GM12878 (cell line): ENCODE measurements around the gene POLR1A. TPM values are rescaled to one million over a fixed set of nuclear protein-coding genes. Genes with fewer than 3 reads are reported as not detected.
A peak's percentile ranks its signal among the peaks of the same experiment; 100 is the strongest.

ENCODE experiments used
- ASH2L ChIP-seq: fragments of 300-600, 200-600 bp; sonication (generic); IDR thresholded peaks from 2 replicates; pipeline ENCODE4 v1.6.1; 2017; ENCODE audit warnings: low read depth, mild to moderate bottlenecking, borderline replicate concordance
- ATF7 ChIP-seq: fragments of 450-650 bp; IDR thresholded peaks from 2 replicates; pipeline ENCODE4 v1.6.1; 2016; ENCODE audit warnings: low read depth, mild to moderate bottlenecking
- CBFB ChIP-seq: IDR thresholded peaks from 2 replicates; pipeline ENCODE4 v1.6.1; 2016; ENCODE audit warnings: antibody characterized with exemption, low read depth
- CBX5 ChIP-seq: sonication (generic); IDR thresholded peaks from 2 replicates; pipeline ENCODE4 v1.6.1; 2016; ENCODE audit warnings: low read depth, moderate library complexity, mild to moderate bottlenecking, inconsistent platforms
- EP300 ChIP-seq, 2 experiments: fragments of 150-350 bp in 1 of 2; IDR thresholded peaks; 2 replicates each; pipeline ENCODE4 v1.6.1; 2011 to 2012; ENCODE audit warnings: low read depth in 2 of 2, low read length in 2 of 2, borderline replicate concordance in 1 of 2, improper control_type of control experiment in 1 of 2, inconsistent platforms in 1 of 2; ENCODE audit not compliant: control insufficient read depth in 1 of 2
- IKZF2 ChIP-seq, 2 experiments: fragments of 450-650 bp; IDR thresholded peaks; 2 replicates each; pipeline ENCODE4 v1.6.1; 2017; ENCODE audit warnings: mild to moderate bottlenecking in 2 of 2, moderate library complexity in 2 of 2
- JUND ChIP-seq: IDR thresholded peaks from 2 replicates; pipeline ENCODE4 v1.6.1; 2012; ENCODE audit warnings: low read depth, mild to moderate bottlenecking, low read length, improper control_type of control experiment, moderate library complexity
- NR2F1 ChIP-seq: fragments of 450-650 bp; conservative IDR thresholded peaks from 2 replicates; pipeline ENCODE4 v1.6.1; 2017; ENCODE audit warnings: mild to moderate bottlenecking
- PAX8 ChIP-seq: fragments of 450-650 bp; IDR thresholded peaks from 2 replicates; pipeline ENCODE4 v1.6.1; 2017; ENCODE audit warnings: mild to moderate bottlenecking, moderate library complexity
- POLR2A ChIP-seq: IDR thresholded peaks from 2 replicates; pipeline ENCODE4 v1.6.1; 2011; ENCODE audit warnings: low read depth, mild to moderate bottlenecking, low read length
- POLR2AphosphoS5 ChIP-seq: IDR thresholded peaks from 2 replicates; pipeline ENCODE4 v1.6.1; 2011; ENCODE audit warnings: mild to moderate bottlenecking, low read length, inconsistent platforms
- RCOR1 ChIP-seq: conservative IDR thresholded peaks from 2 replicates; pipeline ENCODE4 v1.6.1; 2012; ENCODE audit warnings: low read depth, low read length, improper control_type of control experiment
- SIX5 ChIP-seq: IDR thresholded peaks from 2 replicates; pipeline ENCODE4 v1.6.1; 2011; ENCODE audit warnings: mild to moderate bottlenecking, low read depth, low read length, moderate library complexity; ENCODE audit not compliant: severe bottlenecking
- SPI1 ChIP-seq: IDR thresholded peaks from 2 replicates; pipeline ENCODE4 v1.6.1; 2011; ENCODE audit warnings: low read depth, mild to moderate bottlenecking, low read length, moderate library complexity, borderline replicate concordance; ENCODE audit not compliant: insufficient read depth
- SUPT20H ChIP-seq: IDR thresholded peaks from 2 replicates; pipeline ENCODE4 v1.6.1; 2011; ENCODE audit warnings: low read depth, mild to moderate bottlenecking, low read length, moderate library complexity, borderline replicate concordance; ENCODE audit not compliant: control insufficient read depth
- TAF1 ChIP-seq: IDR thresholded peaks from 2 replicates; pipeline ENCODE4 v1.6.1; 2011; ENCODE audit warnings: mild to moderate bottlenecking, low read depth, low read length, borderline replicate concordance
- TARDBP ChIP-seq: IDR thresholded peaks from 2 replicates; pipeline ENCODE4 v1.6.1; 2016; ENCODE audit warnings: borderline replicate concordance
- TCF7 ChIP-seq: IDR thresholded peaks from 2 replicates; pipeline ENCODE4 v1.6.1; 2014; ENCODE audit warnings: antibody characterized with exemption, borderline replicate concordance
- WRNIP1 ChIP-seq: IDR thresholded peaks from 2 replicates; pipeline ENCODE4 v1.6.1; 2011; ENCODE audit warnings: low read depth, low read length, improper control_type of control experiment, borderline replicate concordance
- YY1 ChIP-seq: IDR thresholded peaks from 2 replicates; pipeline ENCODE4 v1.6.1; 2011; ENCODE audit warnings: low read depth, mild to moderate bottlenecking, low read length
- ZNF217 ChIP-seq: fragments of 450-650 bp; IDR thresholded peaks from 2 replicates; pipeline ENCODE4 v1.6.1; 2017; ENCODE audit warnings: antibody characterized with exemption, mild to moderate bottlenecking
- polyA plus RNA-seq, 11 experiments: library from polyadenylated mRNA; depleted of rRNA in 4 of 11; unstranded in 6 of 11; stranded (reverse) in 5 of 11; fragments of >200 nt; fragmentation: Nextera tagmentation in 4 of 11; fragmentation: Illumina TruSeq in 1 of 11; extraction: Ambion mirVana in 4 of 11; extraction: Trizol in 1 of 11; gene quantifications; 1 replicate in 1 of 11; 2 replicates in 10 of 11; pipeline versions ENCODE4 v1.2.1 to v1.2.3, GENCODE V29; 2011 to 2016; ENCODE audit warnings: inconsistent platforms in 2 of 11, missing spikeins in 2 of 11, low read depth in 1 of 11
- total RNA-seq, 4 experiments: library from RNA; depleted of rRNA in 3 of 4; stranded (reverse); fragments of >200 nt in 3 of 4; fragmentation: Illumina TruSeq in 1 of 4; extraction: Trizol in 1 of 4; gene quantifications; 2 replicates each; pipeline versions ENCODE4 v1.2.1 to v1.2.3, GENCODE V29; 2013 to 2021
- TF ChIP-seq, protein P1 (sequence below): fragments of 450-650 bp; IDR thresholded peaks from 2 replicates; pipeline ENCODE4 v1.6.1; 2017; ENCODE audit warnings: mild to moderate bottlenecking, moderate library complexity
- TF ChIP-seq, protein P2 (sequence below): fragments of 450-650 bp; IDR thresholded peaks from 2 replicates; pipeline ENCODE4 v1.6.1; 2017; ENCODE audit warnings: borderline replicate concordance
- TF ChIP-seq, protein P3 (sequence below): IDR thresholded peaks from 2 replicates; pipeline ENCODE4 v1.6.1; 2012; ENCODE audit warnings: low read depth, low read length, improper control_type of control experiment

Gene POLR1A
- total and polyA plus RNA-seq, 10 of the 15 experiments (the other 5 are each of a cell fraction or from before 2014, with no cell fraction given): 2.1 to 53.9 (median 17.8) TPM

- TF ChIP-seq WRNIP1 (0 out of 2 replicates have a peak, but pooled peaks have one; percentile 54), JUND (0 out of 2 replicates have a peak, but pooled peaks have one; percentile 20), TAF1 (0 out of 2 replicates have a peak, but pooled peaks have one; percentile 39), ZNF217 (no peak), IKZF2 (IDR thresholded peaks at IDR 0.05) (peak in 1 of 2 experiments; percentile 5; a peak in 2 of 4 replicates), CBX5 (no peak), EP300 (IDR thresholded peaks at IDR 0.05; ENCODE audit: borderline replicate concordance in 1 of 2, control insufficient read depth in 1 of 2, low read depth in 2 of 2, low read length in 2 of 2) (no peak), CBFB (0 out of 2 replicates have a peak, but pooled peaks have one; percentile 62), POLR2AphosphoS5 (peak; percentile 68), SPI1 (no peak), TARDBP (no peak), ATF7 (no peak), PAX8 (no peak), YY1 (peak; percentile 78), POLR2A (peak; percentile 72; the same call in 1 of the 2 replicates), NR2F1 (peak; percentile 9; the same call in 1 of the 2 replicates), SIX5 (no peak), ASH2L (peak; percentile 46; the same call in 1 of the 2 replicates), SUPT20H (no peak), TCF7 (no peak), RCOR1 (no peak; the same call in 1 of the 2 replicates)
- TF ChIP-seq, protein P1, sequence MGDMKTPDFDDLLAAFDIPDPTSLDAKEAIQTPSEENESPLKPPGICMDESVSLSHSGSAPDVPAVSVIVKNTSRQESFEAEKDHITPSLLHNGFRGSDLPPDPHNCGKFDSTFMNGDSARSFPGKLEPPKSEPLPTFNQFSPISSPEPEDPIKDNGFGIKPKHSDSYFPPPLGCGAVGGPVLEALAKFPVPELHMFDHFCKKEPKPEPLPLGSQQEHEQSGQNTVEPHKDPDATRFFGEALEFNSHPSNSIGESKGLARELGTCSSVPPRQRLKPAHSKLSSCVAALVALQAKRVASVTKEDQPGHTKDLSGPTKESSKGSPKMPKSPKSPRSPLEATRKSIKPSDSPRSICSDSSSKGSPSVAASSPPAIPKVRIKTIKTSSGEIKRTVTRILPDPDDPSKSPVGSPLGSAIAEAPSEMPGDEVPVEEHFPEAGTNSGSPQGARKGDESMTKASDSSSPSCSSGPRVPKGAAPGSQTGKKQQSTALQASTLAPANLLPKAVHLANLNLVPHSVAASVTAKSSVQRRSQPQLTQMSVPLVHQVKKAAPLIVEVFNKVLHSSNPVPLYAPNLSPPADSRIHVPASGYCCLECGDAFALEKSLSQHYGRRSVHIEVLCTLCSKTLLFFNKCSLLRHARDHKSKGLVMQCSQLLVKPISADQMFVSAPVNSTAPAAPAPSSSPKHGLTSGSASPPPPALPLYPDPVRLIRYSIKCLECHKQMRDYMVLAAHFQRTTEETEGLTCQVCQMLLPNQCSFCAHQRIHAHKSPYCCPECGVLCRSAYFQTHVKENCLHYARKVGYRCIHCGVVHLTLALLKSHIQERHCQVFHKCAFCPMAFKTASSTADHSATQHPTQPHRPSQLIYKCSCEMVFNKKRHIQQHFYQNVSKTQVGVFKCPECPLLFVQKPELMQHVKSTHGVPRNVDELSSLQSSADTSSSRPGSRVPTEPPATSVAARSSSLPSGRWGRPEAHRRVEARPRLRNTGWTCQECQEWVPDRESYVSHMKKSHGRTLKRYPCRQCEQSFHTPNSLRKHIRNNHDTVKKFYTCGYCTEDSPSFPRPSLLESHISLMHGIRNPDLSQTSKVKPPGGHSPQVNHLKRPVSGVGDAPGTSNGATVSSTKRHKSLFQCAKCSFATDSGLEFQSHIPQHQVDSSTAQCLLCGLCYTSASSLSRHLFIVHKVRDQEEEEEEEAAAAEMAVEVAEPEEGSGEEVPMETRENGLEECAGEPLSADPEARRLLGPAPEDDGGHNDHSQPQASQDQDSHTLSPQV: peak; percentile 86
- TF ChIP-seq, protein P2, sequence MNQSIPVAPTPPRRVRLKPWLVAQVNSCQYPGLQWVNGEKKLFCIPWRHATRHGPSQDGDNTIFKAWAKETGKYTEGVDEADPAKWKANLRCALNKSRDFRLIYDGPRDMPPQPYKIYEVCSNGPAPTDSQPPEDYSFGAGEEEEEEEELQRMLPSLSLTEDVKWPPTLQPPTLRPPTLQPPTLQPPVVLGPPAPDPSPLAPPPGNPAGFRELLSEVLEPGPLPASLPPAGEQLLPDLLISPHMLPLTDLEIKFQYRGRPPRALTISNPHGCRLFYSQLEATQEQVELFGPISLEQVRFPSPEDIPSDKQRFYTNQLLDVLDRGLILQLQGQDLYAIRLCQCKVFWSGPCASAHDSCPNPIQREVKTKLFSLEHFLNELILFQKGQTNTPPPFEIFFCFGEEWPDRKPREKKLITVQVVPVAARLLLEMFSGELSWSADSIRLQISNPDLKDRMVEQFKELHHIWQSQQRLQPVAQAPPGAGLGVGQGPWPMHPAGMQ: no peak
- TF ChIP-seq, protein P3, sequence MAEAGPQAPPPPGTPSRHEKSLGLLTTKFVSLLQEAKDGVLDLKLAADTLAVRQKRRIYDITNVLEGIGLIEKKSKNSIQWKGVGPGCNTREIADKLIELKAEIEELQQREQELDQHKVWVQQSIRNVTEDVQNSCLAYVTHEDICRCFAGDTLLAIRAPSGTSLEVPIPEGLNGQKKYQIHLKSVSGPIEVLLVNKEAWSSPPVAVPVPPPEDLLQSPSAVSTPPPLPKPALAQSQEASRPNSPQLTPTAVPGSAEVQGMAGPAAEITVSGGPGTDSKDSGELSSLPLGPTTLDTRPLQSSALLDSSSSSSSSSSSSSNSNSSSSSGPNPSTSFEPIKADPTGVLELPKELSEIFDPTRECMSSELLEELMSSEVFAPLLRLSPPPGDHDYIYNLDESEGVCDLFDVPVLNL: no peak
These were observed 69.0 kb downstream of the POLR1A start (continued) for GRCh38 chr2:86036669-86037138.
